ENCODE measurements around the gene NRAP. TPM values are rescaled to one million over a fixed set of nuclear protein-coding genes. Genes with fewer than 3 reads are reported as not detected.

The NRAP gene
- total and polyA plus RNA-seq, 2 of the 8 experiments (the other 6 are each of a cell fraction or from before 2014, with no cell fraction given), result not detected

- TF ChIP-seq SP4 (IDR thresholded peaks at IDR 0.05; ENCODE audit: low read length) (no peak), YY1 (IDR thresholded peaks at IDR 0.05; ENCODE audit: low read depth, low read length) (no peak)
These were observed 71.5 kb downstream of the NRAP start (continued) for GRCh38 chr10:113592380-113592779.
